Endodermal cell (in vitro differentiated cells): Measurements from ENCODE around the gene GABRB2. TPM values are rescaled to one million over a fixed set of nuclear protein-coding genes. Genes with fewer than 3 reads are reported as not detected.

Experiments used
- DNase-seq: peaks from one replicate; pipeline ENCODE4 v3.0.0-alpha.2; 2017
- H3K27ac ChIP-seq: 2 replicates; pipeline ENCODE4 v1.5.1; 2013; ENCODE audit warnings: mild to moderate bottlenecking, low read depth, low read length, moderate library complexity
- H3K27me3 ChIP-seq: 2 replicates; pipeline ENCODE4 v1.6.1; 2013; ENCODE audit warnings: mild to moderate bottlenecking, low read length, moderate library complexity; ENCODE audit not compliant: insufficient read depth, control insufficient read depth, poor library complexity, severe bottlenecking
- H3K36me3 ChIP-seq: 2 replicates; pipeline ENCODE4 v1.7.0; 2013; ENCODE audit warnings: mild to moderate bottlenecking, low read length, moderate library complexity; ENCODE audit not compliant: control insufficient read depth, insufficient read depth
- H3K4me1 ChIP-seq: one replicate; pipeline ENCODE4 v1.7.0; 2013; ENCODE audit warnings: low read length; ENCODE audit not compliant: control insufficient read depth, insufficient read depth
- H3K4me3 ChIP-seq: 2 replicates; pipeline ENCODE4 v1.5.1; 2013; ENCODE audit warnings: mild to moderate bottlenecking, low read length, moderate library complexity
- H3K9ac ChIP-seq: 2 replicates; pipeline ENCODE4 v1.6.1; 2013; ENCODE audit warnings: mild to moderate bottlenecking, low read length, moderate library complexity; ENCODE audit not compliant: poor library complexity, severe bottlenecking; ENCODE audit errors: extremely low read depth
- H3K9me3 ChIP-seq: 2 replicates; pipeline ENCODE4 v1.6.1; 2013; ENCODE audit warnings: mild to moderate bottlenecking, low read length, moderate library complexity; ENCODE audit not compliant: control insufficient read depth
- H3K27ac Mint-ChIP-seq: 2 replicates; pipeline ENCODE4 v1.8.0; 2020; ENCODE audit warnings: mixed read lengths
- H3K27me3 Mint-ChIP-seq: 2 replicates; pipeline ENCODE4 v1.8.0; 2021; ENCODE audit warnings: mild to moderate bottlenecking, mixed read lengths; ENCODE audit not compliant: insufficient read depth
- H3K36me3 Mint-ChIP-seq: 2 replicates; pipeline ENCODE4 v1.8.0; 2020; ENCODE audit warnings: low read depth, mixed read lengths
- H3K4me1 Mint-ChIP-seq: 2 replicates; pipeline ENCODE4 v1.8.0; 2020; ENCODE audit warnings: mixed read lengths
- H3K4me3 Mint-ChIP-seq: 2 replicates; pipeline ENCODE4 v1.8.0; 2020; ENCODE audit warnings: mild to moderate bottlenecking, moderate library complexity, mixed read lengths
- H3K9me3 Mint-ChIP-seq: 2 replicates; pipeline ENCODE4 v1.8.0; 2020; ENCODE audit warnings: mild to moderate bottlenecking, mixed read lengths
- whole genome bisulfite sequencing, 2 experiments: methylation state at CpG; one replicate each; pipeline versions ENCODE4 v1.1.5 to v1.1.7; 2013; ENCODE audit warnings: missing lambda C conversion rate in 2 of 2, mixed read lengths in 1 of 2; ENCODE audit not compliant: insufficient coverage in 1 of 2, insufficient read length in 1 of 2; 5-methylcytosine and 5-hydroxymethylcytosine counted together
- total RNA-seq, 2 donors: library from RNA; stranded (reverse); fragmentation: NEBNext Ultra II Directional in 1 of 2; extraction: Animal tissue kit (Norgen Biotek cat#: 25700) in 1 of 2; gene quantifications; 2 replicates in 1 of 2; 3 replicates in 1 of 2; pipeline ENCODE4 v1.2.1, GENCODE V29; 2021
- TF ChIP-seq, protein P1 (sequence below): fragments of 200-600 bp; sonication (generic); conservative IDR thresholded peaks from 2 replicates; pipeline ENCODE4 v1.5.0; 2021; ENCODE audit warnings: antibody characterized with exemption, mild to moderate bottlenecking

Gene GABRB2
- total RNA-seq, 2 donors from 2014 or later: 0.77 to 2.5 TPM

- H3K9me3 Mint-ChIP-seq: no peaks in the 10 kb centered on the region
- Histone ChIP-seq H3K4me1 (peaks cover 15% of the 10 kb centered on the region), H3K27me3 (no peaks in the 10 kb centered on the region), H3K4me3 (peak overlapping the region; percentile 36), H3K9ac (peak overlapping the region; percentile 31), H3K9me3 (no peaks in the 10 kb centered on the region), H3K27ac (no peak overlapping the region), H3K36me3 (no peaks in the 10 kb centered on the region)
- H3K36me3 Mint-ChIP-seq: no peaks in the 10 kb centered on the region
- peak overlapping the region; percentile 10 for H3K27ac Mint-ChIP-seq
- WGBS, 2 experiments: 84% methylated on average over 3 of the region's 3 CpGs; no CpG with 5 or more reads in 1 of the 2 experiments
- H3K4me1 Mint-ChIP-seq: peaks cover 7% of the 10 kb centered on the region
- TF ChIP-seq, protein P1, sequence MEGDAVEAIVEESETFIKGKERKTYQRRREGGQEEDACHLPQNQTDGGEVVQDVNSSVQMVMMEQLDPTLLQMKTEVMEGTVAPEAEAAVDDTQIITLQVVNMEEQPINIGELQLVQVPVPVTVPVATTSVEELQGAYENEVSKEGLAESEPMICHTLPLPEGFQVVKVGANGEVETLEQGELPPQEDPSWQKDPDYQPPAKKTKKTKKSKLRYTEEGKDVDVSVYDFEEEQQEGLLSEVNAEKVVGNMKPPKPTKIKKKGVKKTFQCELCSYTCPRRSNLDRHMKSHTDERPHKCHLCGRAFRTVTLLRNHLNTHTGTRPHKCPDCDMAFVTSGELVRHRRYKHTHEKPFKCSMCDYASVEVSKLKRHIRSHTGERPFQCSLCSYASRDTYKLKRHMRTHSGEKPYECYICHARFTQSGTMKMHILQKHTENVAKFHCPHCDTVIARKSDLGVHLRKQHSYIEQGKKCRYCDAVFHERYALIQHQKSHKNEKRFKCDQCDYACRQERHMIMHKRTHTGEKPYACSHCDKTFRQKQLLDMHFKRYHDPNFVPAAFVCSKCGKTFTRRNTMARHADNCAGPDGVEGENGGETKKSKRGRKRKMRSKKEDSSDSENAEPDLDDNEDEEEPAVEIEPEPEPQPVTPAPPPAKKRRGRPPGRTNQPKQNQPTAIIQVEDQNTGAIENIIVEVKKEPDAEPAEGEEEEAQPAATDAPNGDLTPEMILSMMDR: no peak
- no peak for DNase-seq
- no peak overlapping the region for H3K4me3 Mint-ChIP-seq
- no peaks in the 10 kb centered on the region for H3K27me3 Mint-ChIP-seq
These were observed 139.6 kb downstream of the GABRB2 start for GRCh38 chr5:161406880-161407279.

DNA sequence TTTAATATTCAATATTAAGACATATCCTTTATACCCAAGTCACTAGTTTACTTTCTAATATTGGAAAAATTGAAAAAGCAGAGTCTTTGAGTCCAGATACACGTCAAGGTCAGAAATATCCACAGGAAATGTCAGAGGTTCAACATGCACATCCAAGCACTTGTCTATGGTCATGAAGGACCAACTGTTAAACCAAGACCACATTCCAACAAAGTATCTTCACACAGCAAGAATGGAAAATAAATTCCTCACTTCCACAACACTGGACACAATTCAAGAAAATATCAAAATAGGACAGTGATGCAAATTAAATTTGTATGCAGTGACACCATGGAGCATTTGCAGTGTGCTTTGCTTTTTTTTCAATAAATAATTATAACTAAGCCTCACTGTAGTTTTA, 142.5 kb downstream of the GABRB2 start:
- no peaks in the 10 kb centered on the region for H3K27me3 ChIP-seq
- no peaks in the 10 kb centered on the region for H3K27me3 Mint-ChIP-seq
- 100% methylated on average over 1 of the region's 1 CpG; no CpG with 5 or more reads in 1 of the 2 experiments for WGBS, 2 experiments
- no peaks in the 10 kb centered on the region for H3K36me3 ChIP-seq
- H3K4me1 ChIP-seq: peaks cover 18% of the 10 kb centered on the region
- H3K9me3 ChIP-seq: no peaks in the 10 kb centered on the region
- no peaks in the 10 kb centered on the region for H3K36me3 Mint-ChIP-seq
- TF ChIP-seq, protein P1: no peak
- no peaks in the 10 kb centered on the region for H3K9me3 Mint-ChIP-seq
- no peak for DNase-seq
- no peak overlapping the region for H3K27ac ChIP-seq
- H3K9ac ChIP-seq: no peak overlapping the region
- no peak overlapping the region for H3K4me3 Mint-ChIP-seq
- H3K4me3 ChIP-seq: no peak overlapping the region
- no peak overlapping the region for H3K27ac Mint-ChIP-seq
- peaks cover 14% of the 10 kb centered on the region for H3K4me1 Mint-ChIP-seq

- H3K27ac Mint-ChIP-seq: no peak overlapping the region
- H3K27me3 Mint-ChIP-seq: no peaks in the 10 kb centered on the region
- WGBS, 2 experiments: 75 to 92% methylated on average over 2 of the region's 2 CpGs
- H3K9ac ChIP-seq: no peak overlapping the region
- peaks cover 18% of the 10 kb centered on the region for H3K4me1 ChIP-seq
- H3K27ac ChIP-seq: no peak overlapping the region
- no peak overlapping the region for H3K4me3 Mint-ChIP-seq
- no peak overlapping the region for H3K4me3 ChIP-seq
- no peak for DNase-seq
- peaks cover 17% of the 10 kb centered on the region for H3K4me1 Mint-ChIP-seq
- no peaks in the 10 kb centered on the region for H3K36me3 Mint-ChIP-seq
- H3K9me3 Mint-ChIP-seq: no peaks in the 10 kb centered on the region
- H3K9me3 ChIP-seq: no peaks in the 10 kb centered on the region
- TF ChIP-seq, protein P1: no peak
- H3K27me3 ChIP-seq: no peaks in the 10 kb centered on the region
- no peaks in the 10 kb centered on the region for H3K36me3 ChIP-seq
These were observed 143.4 kb downstream of the GABRB2 start for GRCh38 chr5:161403121-161403520.
